Activated effector memory CD4-positive, alpha-beta T cell treated with Interleukin-2 at 50 U/mL for 16 hours (primary cell): ENCODE results near the gene FHIT.

ENCODE experiments used
- DNase-seq: peaks from one replicate; pipeline ENCODE4 v3.0.0-alpha.2; 2020

The FHIT gene

GRCh38 chr3:60979461-60980341, 271.6 kb downstream of the FHIT start:
- no peak for DNase-seq

GRCh38 chr3:60973321-60973720, 277.9 kb downstream of the FHIT start:
- no peak for DNase-seq

- no peak for DNase-seq
Measured at GRCh38 chr3:60972599-60972998, 278.7 kb downstream of the FHIT start.

GRCh38 chr3:60970850-60971249, 280.4 kb downstream of the FHIT start:
- no peak for DNase-seq

GRCh38 chr3:60967141-60967540, 284.1 kb downstream of the FHIT start:
- no peak for DNase-seq

GRCh38 chr3:60957541-60957940, 293.7 kb downstream of the FHIT start:
- no peak for DNase-seq

- no peak for DNase-seq
Measured at GRCh38 chr3:60956729-60957128, 294.5 kb downstream of the FHIT start.

GRCh38 chr3:60955034-60955433, 296.2 kb downstream of the FHIT start:
- no peak for DNase-seq

- no peak for DNase-seq
Measured at GRCh38 chr3:60954048-60954447, 297.2 kb downstream of the FHIT start.

- no peak for DNase-seq
Measured at GRCh38 chr3:60953351-60953750, 297.9 kb downstream of the FHIT start.

- no peak for DNase-seq
Measured at GRCh38 chr3:60952055-60952454, 299.2 kb downstream of the FHIT start.

GRCh38 chr3:60949146-60949545, 302.1 kb downstream of the FHIT start:
- no peak for DNase-seq

GRCh38 chr3:60948488-60948887, 302.8 kb downstream of the FHIT start:
- DNase-seq: no peak

GRCh38 chr3:60935709-60936108, 315.5 kb downstream of the FHIT start:
- DNase-seq: no peak

- no peak for DNase-seq
Measured at GRCh38 chr3:60933824-60934223, 317.4 kb downstream of the FHIT start.

GRCh38 chr3:60932643-60933042, 318.6 kb downstream of the FHIT start:
- DNase-seq: no peak

GRCh38 chr3:60932170-60932569, 319.1 kb downstream of the FHIT start:
- no peak for DNase-seq

GRCh38 chr3:60931452-60931851, 319.8 kb downstream of the FHIT start:
- DNase-seq: no peak

- DNase-seq: no peak
Measured at GRCh38 chr3:60920519-60920918, 330.7 kb downstream of the FHIT start.

GRCh38 chr3:60919296-60919695, 332.0 kb downstream of the FHIT start:
- no peak for DNase-seq

GRCh38 chr3:60917141-60917540, 334.1 kb downstream of the FHIT start:
- no peak for DNase-seq

- no peak for DNase-seq
Measured at GRCh38 chr3:60916546-60916945, 334.7 kb downstream of the FHIT start.

GRCh38 chr3:60913474-60913873, 337.8 kb downstream of the FHIT start:
- no peak for DNase-seq

GRCh38 chr3:60912876-60913275, 338.4 kb downstream of the FHIT start:
- DNase-seq: no peak

GRCh38 chr3:60912142-60912541, 339.1 kb downstream of the FHIT start:
- no peak for DNase-seq
